ENCODE data around the gene LYZL1. TPM values are rescaled to one million over a fixed set of nuclear protein-coding genes. Genes with fewer than 3 reads are reported as not detected.
"Not testable (repeated sequence)": the region's sequence is repeated elsewhere in the genome, so short reads cannot be mapped to it uniquely, and the experiment has no call there.

LYZL1 gene
- polyA plus RNA-seq, 3 donors from 2014 or later = not detected

- Mint-ChIP-seq H3K27me3 (ENCODE audit: low read depth in 3 of 3) (peaks cover 0 to 2% (median 0%) of the 10 kb centered on the region in 3 donors), H3K36me3 (no peaks in the 10 kb centered on the region), H3K4me3 (no peak overlapping the region), H3K9me3 (no peaks in the 10 kb centered on the region), H3K27ac (no peak overlapping the region), H3K4me1 (no peaks in the 10 kb centered on the region)
- no peak for DNase-seq
Observed at GRCh38 chr10:29271877-29272276, 17.0 kb upstream of the LYZL1 start.

- no peaks in the 10 kb centered on the region for H3K4me1 Mint-ChIP-seq
Observed at GRCh38 chr10:29273478-29273877, 15.4 kb upstream of the LYZL1 start.

GRCh38 chr10:29276251-29276850, 12.5 kb upstream of the LYZL1 start:
- Mint-ChIP-seq H3K4me3 (no peak overlapping the region), H3K4me1 (no peaks in the 10 kb centered on the region), H3K9me3 (no peaks in the 10 kb centered on the region), H3K27ac (no peak overlapping the region), H3K27me3 (ENCODE audit: low read depth in 3 of 3) (peaks cover 0 to 4% (median 2%) of the 10 kb centered on the region in 3 donors), H3K36me3 (no peaks in the 10 kb centered on the region)
- DNase-seq = no peak

More at GRCh38 chr10:29273478-29273877, 15.4 kb upstream of the LYZL1 start:
- peaks cover 0 to 2% (median 0%) of the 10 kb centered on the region in 3 donors for H3K27me3 Mint-ChIP-seq (ENCODE audit: low read depth in 3 of 3)
- H3K27ac Mint-ChIP-seq = no peak overlapping the region
- no peak for DNase-seq
- no peaks in the 10 kb centered on the region for H3K36me3 Mint-ChIP-seq
- H3K4me3 Mint-ChIP-seq = no peak overlapping the region
- no peaks in the 10 kb centered on the region for H3K9me3 Mint-ChIP-seq

- no peaks in the 10 kb centered on the region for H3K36me3 Mint-ChIP-seq
- DNase-seq = no peak
- peaks cover 0 to 4% (median 2%) of the 10 kb centered on the region in 3 donors for H3K27me3 Mint-ChIP-seq (ENCODE audit: low read depth in 3 of 3)
- H3K9me3 Mint-ChIP-seq = no peaks in the 10 kb centered on the region
- H3K4me3 Mint-ChIP-seq = no peak overlapping the region
- H3K4me1 Mint-ChIP-seq = no peaks in the 10 kb centered on the region
- H3K27ac Mint-ChIP-seq = no peak overlapping the region
Observed at GRCh38 chr10:29277296-29277695, 11.6 kb upstream of the LYZL1 start.

- peaks cover 2 to 4% (median 3%) of the 10 kb centered on the region in 3 donors for H3K27me3 Mint-ChIP-seq (ENCODE audit: low read depth in 3 of 3)
- H3K4me3 Mint-ChIP-seq = no peak overlapping the region
- H3K9me3 Mint-ChIP-seq = no peaks in the 10 kb centered on the region
- H3K27ac Mint-ChIP-seq = no peak overlapping the region
- no peak for DNase-seq
- H3K4me1 Mint-ChIP-seq = no peaks in the 10 kb centered on the region
- no peaks in the 10 kb centered on the region for H3K36me3 Mint-ChIP-seq
Observed at GRCh38 chr10:29279779-29280487, 8.9 kb upstream of the LYZL1 start.

- H3K4me1 Mint-ChIP-seq = no peaks in the 10 kb centered on the region
- H3K27me3 Mint-ChIP-seq (ENCODE audit: low read depth in 3 of 3) = peaks cover 4 to 6% (median 4%) of the 10 kb centered on the region in 3 donors
- peaks cover 0 to 3% (median 0%) of the 10 kb centered on the region in 6 donors for H3K9me3 Mint-ChIP-seq
- no peaks in the 10 kb centered on the region for H3K36me3 Mint-ChIP-seq
- H3K27ac Mint-ChIP-seq = no peak overlapping the region
- DNase-seq = no peak
- H3K4me3 Mint-ChIP-seq = no peak overlapping the region
Observed at GRCh38 chr10:29280488-29280840, 8.4 kb upstream of the LYZL1 start.

GRCh38 chr10:29285624-29286051, 3.2 kb upstream of the LYZL1 start:
- Mint-ChIP-seq H3K4me3 (no peak overlapping the region), H3K27ac (no peak overlapping the region), H3K36me3 (no peaks in the 10 kb centered on the region), H3K9me3 (peaks cover 0 to 3% (median 0%) of the 10 kb centered on the region in 6 donors), H3K27me3 (ENCODE audit: low read depth in 3 of 3) (peaks cover 0 to 7% (median 6%) of the 10 kb centered on the region in 3 donors), H3K4me1 (no peaks in the 10 kb centered on the region)
- DNase-seq = no peak

GRCh38 chr10:29287635-29288034, 1.2 kb upstream of the LYZL1 start:
- Mint-ChIP-seq H3K36me3 (no peaks in the 10 kb centered on the region), H3K9me3 (peaks cover 0 to 3% (median 0%) of the 10 kb centered on the region in 6 donors), H3K4me1 (no peaks in the 10 kb centered on the region), H3K27me3 (ENCODE audit: low read depth in 3 of 3) (peaks cover 0 to 7% (median 6%) of the 10 kb centered on the region in 3 donors), H3K4me3 (no peak overlapping the region), H3K27ac (no peak overlapping the region)
- DNase-seq = no peak

- H3K27ac Mint-ChIP-seq, H3K4me1 Mint-ChIP-seq, DNase-seq, H3K36me3 Mint-ChIP-seq, H3K9me3 Mint-ChIP-seq, H3K4me3 Mint-ChIP-seq: not testable (repeated sequence)
- peaks cover 3 to 11% (median 4%) of the 10 kb centered on the region in 3 donors for H3K27me3 Mint-ChIP-seq (ENCODE audit: low read depth in 3 of 3)
Observed at GRCh38 chr10:29291561-29291960, 2.7 kb downstream of the LYZL1 start.

- H3K9me3 Mint-ChIP-seq, H3K36me3 Mint-ChIP-seq, DNase-seq, H3K4me1 Mint-ChIP-seq, H3K27ac Mint-ChIP-seq, H3K4me3 Mint-ChIP-seq: not testable (repeated sequence)
- peaks cover 3 to 11% (median 4%) of the 10 kb centered on the region in 3 donors for H3K27me3 Mint-ChIP-seq (ENCODE audit: low read depth in 3 of 3)
Observed at GRCh38 chr10:29292406-29292805, 3.5 kb downstream of the LYZL1 start.

GRCh38 chr10:29295813-29296212, 6.9 kb downstream of the LYZL1 start:
- no peaks in the 10 kb centered on the region for H3K36me3 Mint-ChIP-seq
- H3K27me3 Mint-ChIP-seq (ENCODE audit: low read depth in 3 of 3) = peaks cover 3 to 11% (median 10%) of the 10 kb centered on the region in 3 donors
- H3K4me1 Mint-ChIP-seq = no peaks in the 10 kb centered on the region
- no peak for DNase-seq
- no peak overlapping the region for H3K27ac Mint-ChIP-seq
- H3K9me3 Mint-ChIP-seq = peaks cover 0 to 6% (median 0%) of the 10 kb centered on the region in 6 donors
- no peak overlapping the region for H3K4me3 Mint-ChIP-seq

- no peaks in the 10 kb centered on the region for H3K4me1 Mint-ChIP-seq
- H3K4me3 Mint-ChIP-seq = no peak overlapping the region
- no peak for DNase-seq
- H3K27ac Mint-ChIP-seq = no peak overlapping the region
- H3K9me3 Mint-ChIP-seq = peaks cover 2 to 16% (median 8%) of the 10 kb centered on the region in 6 donors
- peaks cover 3 to 16% (median 12%) of the 10 kb centered on the region in 3 donors for H3K27me3 Mint-ChIP-seq (ENCODE audit: low read depth in 3 of 3)
- H3K36me3 Mint-ChIP-seq = peaks cover 0 to 7% (median 0%) of the 10 kb centered on the region in 3 donors
Observed at GRCh38 chr10:29297678-29298077, 8.8 kb downstream of the LYZL1 start.

GRCh38 chr10:29301359-29301910, 12.6 kb downstream of the LYZL1 start:
- H3K36me3 Mint-ChIP-seq = peaks cover 0 to 7% (median 0%) of the 10 kb centered on the region in 3 donors
- H3K27ac Mint-ChIP-seq = no peak overlapping the region
- DNase-seq = no peak
- no peaks in the 10 kb centered on the region for H3K4me1 Mint-ChIP-seq
- peaks cover 2 to 17% (median 3%) of the 10 kb centered on the region in 3 donors for H3K27me3 Mint-ChIP-seq (ENCODE audit: low read depth in 3 of 3)
- H3K4me3 Mint-ChIP-seq = no peak overlapping the region
- H3K9me3 Mint-ChIP-seq = peaks cover 2 to 16% (median 8%) of the 10 kb centered on the region in 6 donors

GRCh38 chr10:29302499-29302898, 13.6 kb downstream of the LYZL1 start:
- Mint-ChIP-seq H3K27me3 (ENCODE audit: low read depth in 3 of 3) (peaks cover 2 to 17% (median 3%) of the 10 kb centered on the region in 3 donors), H3K4me1 (no peaks in the 10 kb centered on the region), H3K9me3 (peaks cover 2 to 16% (median 8%) of the 10 kb centered on the region in 6 donors), H3K4me3 (no peak overlapping the region), H3K27ac (no peak overlapping the region), H3K36me3 (peaks cover 0 to 7% (median 0%) of the 10 kb centered on the region in 3 donors)
- no peak for DNase-seq
